HFFc6 (cell line): ENCODE results near the gene ADAMTS13. TPM values are rescaled to one million over a fixed set of nuclear protein-coding genes. Genes with fewer than 3 reads are reported as not detected.

ENCODE experiments used
- DNase-seq: peaks from one replicate; pipeline ENCODE4 v3.0.0-alpha.2; 2018
- H3K27ac Mint-ChIP-seq: 2 replicates; pipeline ENCODE4 v1.8.0; 2020; ENCODE audit warnings: mild to moderate bottlenecking, mixed read lengths
- H3K27me3 Mint-ChIP-seq: 2 replicates; pipeline ENCODE4 v1.8.0; 2021; ENCODE audit warnings: mild to moderate bottlenecking, moderate library complexity, mixed read lengths; ENCODE audit not compliant: insufficient read depth
- H3K36me3 Mint-ChIP-seq: 2 replicates; pipeline ENCODE4 v1.8.0; 2021; ENCODE audit warnings: low read depth, mixed read lengths
- H3K4me1 Mint-ChIP-seq: 2 replicates; pipeline ENCODE4 v1.8.0; 2020; ENCODE audit warnings: low read depth, mixed read lengths
- H3K4me3 Mint-ChIP-seq: 2 replicates; pipeline ENCODE4 v1.8.0; 2020; ENCODE audit warnings: mild to moderate bottlenecking, moderate library complexity, mixed read lengths
- H3K9me3 Mint-ChIP-seq: 2 replicates; pipeline ENCODE4 v1.8.0; 2020; ENCODE audit warnings: mild to moderate bottlenecking, mixed read lengths
- total RNA-seq, 6 experiments: library from RNA; stranded (reverse); fragmentation: NEBNext Ultra II Directional; extraction: Animal tissue kit (Norgen Biotek cat#: 25700); gene quantifications; 2 replicates in 1 of 6; 3 replicates in 5 of 6; pipeline ENCODE4 v1.2.3, GENCODE V29; 2021
- TF ChIP-seq, protein P1 (sequence below): fragments of 200-600 bp; sonication (generic); IDR thresholded peaks from 2 replicates; pipeline ENCODE4 v1.5.0; 2021; ENCODE audit warnings: antibody characterized with exemption, mild to moderate bottlenecking

Gene ADAMTS13
- total RNA-seq, 6 experiments from 2014 or later, result 0.41 to 1.2 (median 0.74) TPM

DNA sequence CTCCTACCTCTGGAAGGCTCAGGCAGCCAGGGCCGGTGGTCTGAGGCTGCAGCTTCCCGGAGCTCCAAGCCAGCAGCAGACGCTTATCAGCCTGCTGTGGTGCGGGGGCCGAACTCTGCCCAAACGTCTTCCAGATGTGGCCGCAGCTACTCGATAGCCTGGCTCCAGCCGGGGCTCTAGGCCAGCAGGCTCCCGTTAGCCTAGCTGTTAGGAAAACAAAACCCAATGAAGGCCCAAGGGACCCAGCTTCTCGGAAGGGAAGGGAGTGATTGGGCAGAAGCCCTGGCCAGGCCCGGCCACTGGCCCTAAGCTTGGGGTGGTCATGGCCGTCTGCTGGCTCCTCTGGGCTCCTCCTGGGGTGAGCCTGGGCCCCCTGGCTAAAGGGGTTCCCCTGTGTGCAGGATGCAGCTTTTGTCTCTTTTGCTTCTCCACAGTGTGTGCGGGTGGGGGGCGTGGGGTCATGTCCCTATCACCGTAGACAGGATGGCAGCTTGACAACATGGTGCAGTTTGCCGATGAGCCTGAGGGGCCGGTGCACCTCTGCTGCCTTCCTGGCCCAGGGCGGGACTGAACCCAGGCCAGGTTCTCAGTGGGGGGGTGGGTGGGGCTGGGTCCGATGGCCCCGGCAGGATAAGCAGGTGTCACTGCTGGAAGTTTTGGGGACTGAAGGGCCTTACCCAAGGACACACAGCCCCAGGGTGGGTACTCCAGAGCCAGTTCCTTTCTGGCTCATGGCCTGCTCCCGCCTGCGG is 83.9 kb downstream of the ADAMTS13 start:
- Mint-ChIP-seq H3K9me3 (peaks cover 18% of the 10 kb centered on the region), H3K36me3 (peaks cover 17% of the 10 kb centered on the region), H3K27me3 (peaks cover 19% of the 10 kb centered on the region)

GRCh38 chr9:133506653-133507038 is 84.5 kb downstream of the ADAMTS13 start:
- TF ChIP-seq, protein P1, sequence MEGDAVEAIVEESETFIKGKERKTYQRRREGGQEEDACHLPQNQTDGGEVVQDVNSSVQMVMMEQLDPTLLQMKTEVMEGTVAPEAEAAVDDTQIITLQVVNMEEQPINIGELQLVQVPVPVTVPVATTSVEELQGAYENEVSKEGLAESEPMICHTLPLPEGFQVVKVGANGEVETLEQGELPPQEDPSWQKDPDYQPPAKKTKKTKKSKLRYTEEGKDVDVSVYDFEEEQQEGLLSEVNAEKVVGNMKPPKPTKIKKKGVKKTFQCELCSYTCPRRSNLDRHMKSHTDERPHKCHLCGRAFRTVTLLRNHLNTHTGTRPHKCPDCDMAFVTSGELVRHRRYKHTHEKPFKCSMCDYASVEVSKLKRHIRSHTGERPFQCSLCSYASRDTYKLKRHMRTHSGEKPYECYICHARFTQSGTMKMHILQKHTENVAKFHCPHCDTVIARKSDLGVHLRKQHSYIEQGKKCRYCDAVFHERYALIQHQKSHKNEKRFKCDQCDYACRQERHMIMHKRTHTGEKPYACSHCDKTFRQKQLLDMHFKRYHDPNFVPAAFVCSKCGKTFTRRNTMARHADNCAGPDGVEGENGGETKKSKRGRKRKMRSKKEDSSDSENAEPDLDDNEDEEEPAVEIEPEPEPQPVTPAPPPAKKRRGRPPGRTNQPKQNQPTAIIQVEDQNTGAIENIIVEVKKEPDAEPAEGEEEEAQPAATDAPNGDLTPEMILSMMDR, result peak; percentile 37
- Mint-ChIP-seq H3K9me3 (peaks cover 12% of the 10 kb centered on the region), H3K4me3 (no peak overlapping the region), H3K27me3 (peaks cover 15% of the 10 kb centered on the region), H3K27ac (peak overlapping the region; percentile 75; the same call in 1 of the 2 replicates), H3K36me3 (peaks cover 11% of the 10 kb centered on the region), H3K4me1 (peaks cover 34% of the 10 kb centered on the region)
- peak; percentile 92 for DNase-seq

More for the DNA sequence above, 83.9 kb downstream of the ADAMTS13 start:
- Mint-ChIP-seq H3K4me1 (peaks cover 34% of the 10 kb centered on the region), H3K27ac (no peak overlapping the region; the same call in 1 of the 2 replicates), H3K4me3 (no peak overlapping the region)
- TF ChIP-seq, protein P1, result no peak
- no peak for DNase-seq

- no peak overlapping the region for H3K4me3 Mint-ChIP-seq
- peaks cover 3% of the 10 kb centered on the region for H3K36me3 Mint-ChIP-seq
- H3K27ac Mint-ChIP-seq, result peak overlapping the region; percentile 75
- peaks cover 34% of the 10 kb centered on the region for H3K4me1 Mint-ChIP-seq
- TF ChIP-seq, protein P1, result no peak
- DNase-seq, result no peak
- peaks cover 4% of the 10 kb centered on the region for H3K9me3 Mint-ChIP-seq
- peaks cover 7% of the 10 kb centered on the region for H3K27me3 Mint-ChIP-seq
Measured at GRCh38 chr9:133507246-133507965, 85.2 kb downstream of the ADAMTS13 start.

DNA sequence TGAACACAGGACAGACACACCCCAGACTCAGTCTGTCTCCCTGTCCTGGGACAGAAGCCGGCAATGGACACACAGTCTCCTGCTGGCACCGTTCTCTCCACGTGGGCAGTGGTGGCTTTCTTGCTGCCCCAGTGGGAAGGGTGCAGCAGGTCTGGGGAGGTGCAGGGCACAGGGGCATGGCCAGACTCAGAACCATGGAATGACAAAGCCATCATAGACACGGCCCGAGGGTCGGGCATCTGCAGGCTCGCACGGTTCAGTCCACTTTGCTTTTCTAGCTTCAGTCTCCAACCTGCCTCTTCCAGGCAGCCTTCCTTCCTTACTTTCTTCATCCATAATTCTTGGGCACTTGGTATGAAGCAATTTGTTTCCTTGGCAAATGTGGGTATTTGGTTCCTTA is 85.9 kb downstream of the ADAMTS13 start:
- no peak overlapping the region for H3K27ac Mint-ChIP-seq
- H3K9me3 Mint-ChIP-seq, result no peaks in the 10 kb centered on the region
- no peak for DNase-seq
- no peaks in the 10 kb centered on the region for H3K36me3 Mint-ChIP-seq
- no peak overlapping the region for H3K4me3 Mint-ChIP-seq
- peaks cover 5% of the 10 kb centered on the region for H3K27me3 Mint-ChIP-seq
- TF ChIP-seq, protein P1, result no peak
- H3K4me1 Mint-ChIP-seq, result peaks cover 34% of the 10 kb centered on the region

Other genes with a start within 250 kb of the ADAMTS13 start
- gene OBP2B, start 213.1 kb upstream of the ADAMTS13 start, total RNA-seq, result not detected
- not detected for gene ABO, start 147.2 kb upstream of the ADAMTS13 start, total RNA-seq
- 10 to 100 TPM; 11.2 to 19.3 (median 13.5) TPM for gene SURF6, start 86.2 kb upstream of the ADAMTS13 start, total RNA-seq
- gene MED22, start 74.2 kb upstream of the ADAMTS13 start, total RNA-seq, result 10 to 100 TPM; 17.9 to 22.3 (median 20.8) TPM
- gene RPL7A, start 74.1 kb upstream of the ADAMTS13 start, total RNA-seq, result 1,000 to 10,000 TPM; 2,011 to 2,156 (median 2,046) TPM
- 10 to 100 TPM; 25.3 to 29.1 (median 26.8) TPM for gene SURF1, start 65.9 kb upstream of the ADAMTS13 start, total RNA-seq
- 10 to 100 TPM; 16.6 to 20.9 (median 18.2) TPM for gene SURF2, start 65.8 kb upstream of the ADAMTS13 start, total RNA-seq
- 100 to 1,000 TPM; 406 to 474 (median 417) TPM for gene SURF4, start 46.3 kb upstream of the ADAMTS13 start, total RNA-seq
- 1 to 10 TPM in 2 of 6 experiments, under 1 TPM in 4; 0.46 to 1.4 (median 0.68) TPM for gene STKLD1, start 46.0 kb upstream of the ADAMTS13 start, total RNA-seq
- gene REXO4, start 4.4 kb upstream of the ADAMTS13 start, total RNA-seq, result 10 to 100 TPM; 20.4 to 26.3 (median 23.5) TPM
- gene CACFD1, start 37.6 kb downstream of the ADAMTS13 start, total RNA-seq, result 1 to 10 TPM; 5.0 to 9.1 (median 6.7) TPM
- gene SLC2A6, start 56.7 kb downstream of the ADAMTS13 start, total RNA-seq, result 10 to 100 TPM in 5 of 6 experiments, 1 to 10 TPM in 1; 9.4 to 12.6 (median 11.3) TPM
- not detected for gene MYMK, start 102.6 kb downstream of the ADAMTS13 start, total RNA-seq
- gene ADAMTSL2, start 112.3 kb downstream of the ADAMTS13 start, total RNA-seq, result under 1 TPM in 3 of 6 experiments, not detected in 3; 0.05 to 0.07 (median 0.06) TPM
- gene FAM163B, start 187.0 kb downstream of the ADAMTS13 start, total RNA-seq, result not detected
- not detected for gene DBH, start 214.0 kb downstream of the ADAMTS13 start, total RNA-seq